D721Med (cell line): Measurements from ENCODE around the gene JPH2.

Source experiments
- DNase-seq: peaks from one replicate; pipeline ENCODE4 v3.0.0; 2011; ENCODE audit warnings: low spot score; ENCODE audit not compliant: insufficient read length
- FAIRE-seq: peaks from 2 replicates; lab custom pipeline; 2011; peaks lifted over from hg19 to GRCh38; lab: Jason Lieb, UNC
- TF ChIP-seq, protein P1 (sequence below): IDR thresholded peaks from 2 replicates; pipeline ENCODE4 v1.5.1; 2012; ENCODE audit warnings: mild to moderate bottlenecking, control low read depth; ENCODE audit not compliant: insufficient read depth; ENCODE audit errors: missing control alignments

The JPH2 gene

GRCh38 chr20:44180814-44181213 is 6.2 kb downstream of the JPH2 start:
- TF ChIP-seq, protein P1, sequence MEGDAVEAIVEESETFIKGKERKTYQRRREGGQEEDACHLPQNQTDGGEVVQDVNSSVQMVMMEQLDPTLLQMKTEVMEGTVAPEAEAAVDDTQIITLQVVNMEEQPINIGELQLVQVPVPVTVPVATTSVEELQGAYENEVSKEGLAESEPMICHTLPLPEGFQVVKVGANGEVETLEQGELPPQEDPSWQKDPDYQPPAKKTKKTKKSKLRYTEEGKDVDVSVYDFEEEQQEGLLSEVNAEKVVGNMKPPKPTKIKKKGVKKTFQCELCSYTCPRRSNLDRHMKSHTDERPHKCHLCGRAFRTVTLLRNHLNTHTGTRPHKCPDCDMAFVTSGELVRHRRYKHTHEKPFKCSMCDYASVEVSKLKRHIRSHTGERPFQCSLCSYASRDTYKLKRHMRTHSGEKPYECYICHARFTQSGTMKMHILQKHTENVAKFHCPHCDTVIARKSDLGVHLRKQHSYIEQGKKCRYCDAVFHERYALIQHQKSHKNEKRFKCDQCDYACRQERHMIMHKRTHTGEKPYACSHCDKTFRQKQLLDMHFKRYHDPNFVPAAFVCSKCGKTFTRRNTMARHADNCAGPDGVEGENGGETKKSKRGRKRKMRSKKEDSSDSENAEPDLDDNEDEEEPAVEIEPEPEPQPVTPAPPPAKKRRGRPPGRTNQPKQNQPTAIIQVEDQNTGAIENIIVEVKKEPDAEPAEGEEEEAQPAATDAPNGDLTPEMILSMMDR = no peak
- FAIRE-seq = no peak

DNA sequence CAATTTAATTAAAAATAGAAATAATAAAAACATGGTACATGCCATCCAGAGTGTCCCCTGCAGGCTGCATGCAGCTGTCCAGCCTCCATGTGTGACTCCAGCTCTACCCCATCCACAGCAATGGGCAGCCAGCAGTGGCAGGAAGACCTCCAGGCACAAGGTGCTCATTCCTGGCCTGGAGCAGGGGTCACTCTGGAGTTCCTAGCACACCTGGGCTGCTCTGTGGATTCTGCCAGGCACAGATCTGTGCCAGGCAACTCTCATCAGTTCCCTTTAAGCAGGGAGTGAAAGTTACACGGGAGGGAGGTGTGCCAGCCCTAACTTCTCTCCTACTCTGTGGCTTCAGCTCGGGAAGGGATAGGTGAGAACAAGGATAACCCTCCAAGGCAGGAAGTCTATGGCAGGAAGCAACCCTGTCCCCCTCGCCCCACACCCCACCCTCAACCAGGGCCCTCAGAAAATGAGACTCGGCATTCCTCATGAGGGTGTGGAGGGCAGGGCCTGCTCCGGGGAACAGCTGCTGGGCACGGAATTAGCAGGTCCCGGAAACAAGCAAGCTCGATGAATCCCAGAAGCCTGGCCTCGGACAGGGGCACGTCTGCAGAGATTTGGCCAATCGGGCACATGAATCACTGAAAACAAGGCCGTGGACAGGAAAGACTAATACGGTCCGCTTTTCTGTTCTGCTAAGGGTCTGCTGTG is 10.0 kb downstream of the JPH2 start:
- no peak for FAIRE-seq

More at GRCh38 chr20:44180814-44181213, 6.2 kb downstream of the JPH2 start:
- no peak for DNase-seq

DNA sequence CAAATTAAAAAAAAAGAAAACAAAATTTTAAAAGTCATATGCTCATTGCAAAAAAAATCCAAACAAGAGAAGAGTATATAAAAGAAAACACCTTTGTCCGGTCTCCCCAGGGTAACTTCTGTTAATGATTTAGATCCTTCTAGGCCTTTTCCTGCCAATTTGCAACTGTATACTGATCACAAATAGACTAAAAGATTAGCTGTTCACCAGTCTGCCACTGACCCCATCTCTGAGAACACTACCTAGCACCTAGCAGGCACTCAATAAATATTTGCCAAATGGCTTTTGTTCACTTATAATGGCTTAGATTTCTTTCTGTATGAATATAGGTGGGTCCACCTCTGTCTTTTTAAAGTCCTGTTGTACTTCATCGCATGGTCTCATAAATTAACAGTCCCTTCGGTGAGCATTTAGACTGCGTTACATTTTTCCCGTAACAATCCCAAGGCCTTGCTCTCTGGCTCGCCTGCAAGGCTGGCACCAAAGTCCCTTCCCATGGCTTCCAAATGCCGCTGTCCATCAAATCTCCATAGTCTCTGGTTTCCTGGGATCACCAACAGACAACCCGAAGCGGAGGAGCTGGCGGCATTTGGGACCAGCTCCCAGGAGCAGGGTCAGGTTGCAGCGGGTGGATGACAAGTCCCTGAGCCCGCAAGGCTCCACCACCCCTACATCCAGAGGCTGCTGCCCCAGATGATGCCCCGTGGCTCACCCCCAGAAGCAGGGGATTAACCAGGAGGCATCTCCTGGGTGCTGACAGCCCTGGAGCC is 11.8 kb downstream of the JPH2 start:
- DNase-seq = no peak
- FAIRE-seq = no peak
- TF ChIP-seq, protein P1 = no peak

More for the DNA sequence above, 10.0 kb downstream of the JPH2 start:
- DNase-seq = no peak
- TF ChIP-seq, protein P1 = no peak

DNA sequence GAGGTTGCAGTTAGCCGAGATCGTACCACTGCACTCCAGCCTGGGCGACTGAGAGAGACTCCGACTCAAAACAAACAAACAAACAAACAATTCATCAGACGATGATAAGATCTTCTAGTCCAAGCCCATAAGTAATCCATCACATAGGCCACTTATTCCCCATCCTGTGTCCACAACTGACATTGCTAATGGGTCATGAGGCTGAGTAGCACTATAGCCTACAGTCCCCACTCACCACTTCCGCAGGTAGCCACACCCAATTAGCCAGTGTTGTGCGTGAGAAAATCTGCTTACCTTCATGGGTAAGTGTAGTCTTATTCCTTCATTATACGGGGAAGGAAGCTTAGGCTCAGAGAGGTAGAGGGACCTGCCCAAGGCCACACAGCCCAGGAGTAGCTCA is 13.1 kb downstream of the JPH2 start:
- no peak for FAIRE-seq
- TF ChIP-seq, protein P1 = no peak
- no peak for DNase-seq

- TF ChIP-seq, protein P1 = no peak
- FAIRE-seq (no peak), DNase-seq (no peak)
These were observed 13.9 kb downstream of the JPH2 start for GRCh38 chr20:44173116-44173515.

GRCh38 chr20:44172572-44172950 is 14.4 kb downstream of the JPH2 start:
- TF ChIP-seq, protein P1 = no peak
- DNase-seq = no peak
- FAIRE-seq = no peak
